H9 (cell line): ENCODE data around the gene ADAMTS5. TPM values are rescaled to one million over a fixed set of nuclear protein-coding genes. Genes with fewer than 3 reads are reported as not detected.

ENCODE experiments used
- DNase-seq: peaks from one replicate; pipeline ENCODE4 v3.0.0-alpha.2; 2017
- H2AFZ ChIP-seq: one replicate; pipeline ENCODE4 v1.6.1; 2013; ENCODE audit warnings: mild to moderate bottlenecking, low read length, control low read depth, moderate library complexity
- H2AK5ac ChIP-seq: 2 replicates; pipeline ENCODE4 v1.6.1; 2013; ENCODE audit warnings: low read length, control low read depth, mixed read lengths; ENCODE audit not compliant: insufficient read length
- H2BK120ac ChIP-seq: one replicate; pipeline ENCODE4 v1.6.1; 2013; ENCODE audit warnings: low read depth, mild to moderate bottlenecking, low read length, control low read depth, inconsistent platforms; ENCODE audit not compliant: poor library complexity, severe bottlenecking
- H2BK12ac ChIP-seq: 2 replicates; pipeline ENCODE4 v1.6.1; 2013; ENCODE audit warnings: low read length, control low read depth, mixed read lengths, low read depth; ENCODE audit not compliant: insufficient read length
- H2BK15ac ChIP-seq: 2 replicates; pipeline ENCODE4 v1.6.1; 2013; ENCODE audit warnings: low read depth, low read length, control low read depth
- H2BK20ac ChIP-seq: one replicate; pipeline ENCODE4 v1.6.1; 2013; ENCODE audit warnings: low read depth, mild to moderate bottlenecking, low read length, control low read depth, inconsistent platforms; ENCODE audit not compliant: poor library complexity, severe bottlenecking
- H2BK5ac ChIP-seq: 2 replicates; pipeline ENCODE4 v1.6.1; 2013; ENCODE audit warnings: low read length, control low read depth, mixed read lengths; ENCODE audit not compliant: insufficient read length
- H3K14ac ChIP-seq: 2 replicates; pipeline ENCODE4 v1.6.1; 2013; ENCODE audit warnings: low read length, control low read depth; ENCODE audit not compliant: insufficient read depth
- H3K18ac ChIP-seq: 2 replicates; pipeline ENCODE4 v1.6.1; 2013; ENCODE audit warnings: low read depth, mild to moderate bottlenecking, mixed read lengths, low read length, control low read depth; ENCODE audit not compliant: insufficient read length
- H3K23ac ChIP-seq: 2 replicates; pipeline ENCODE4 v1.6.1; 2013; ENCODE audit warnings: low read length, control low read depth, mixed read lengths, low read depth; ENCODE audit not compliant: insufficient read length
- H3K23me2 ChIP-seq: 2 replicates; pipeline ENCODE4 v1.6.1; 2013; ENCODE audit warnings: low read depth, mild to moderate bottlenecking, mixed read lengths, low read length, control low read depth; ENCODE audit not compliant: insufficient read length, poor library complexity, severe bottlenecking
- H3K27ac ChIP-seq: 2 replicates; pipeline ENCODE4 v1.5.1; 2013; ENCODE audit warnings: low read length, control low read depth, mixed read lengths, low read depth; ENCODE audit not compliant: insufficient read length
- H3K27me3 ChIP-seq: 2 replicates; pipeline ENCODE4 v1.6.1; 2013; ENCODE audit warnings: low read length, control low read depth, inconsistent platforms; ENCODE audit not compliant: insufficient read depth
- H3K4ac ChIP-seq: 2 replicates; pipeline ENCODE4 v1.6.1; 2013; ENCODE audit warnings: low read depth, mild to moderate bottlenecking, control low read depth, inconsistent platforms, low read length, moderate library complexity
- H3K4me1 ChIP-seq: 2 replicates; pipeline ENCODE4 v1.6.1; 2013; ENCODE audit warnings: low read length, control low read depth, inconsistent platforms; ENCODE audit not compliant: insufficient read depth
- H3K4me2 ChIP-seq: 2 replicates; pipeline ENCODE4 v1.6.1; 2013; ENCODE audit warnings: low read length, control low read depth, mixed read lengths; ENCODE audit not compliant: insufficient read length, insufficient read depth
- H3K56ac ChIP-seq: 2 replicates; pipeline ENCODE4 v1.6.1; 2013; ENCODE audit warnings: low read depth, mild to moderate bottlenecking, mixed read lengths, low read length, control low read depth; ENCODE audit not compliant: insufficient read length
- H3K79me1 ChIP-seq: 2 replicates; pipeline ENCODE4 v1.6.1; 2013; ENCODE audit warnings: low read depth, mild to moderate bottlenecking, moderate library complexity, low read length, control low read depth, inconsistent platforms; ENCODE audit not compliant: insufficient read depth, poor library complexity, severe bottlenecking
- H3K79me2 ChIP-seq: 2 replicates; pipeline ENCODE4 v1.6.1; 2013; ENCODE audit warnings: low read length, control low read depth, inconsistent platforms; ENCODE audit not compliant: insufficient read depth
- H3K9ac ChIP-seq: 2 replicates; pipeline ENCODE4 v1.6.1; 2013; ENCODE audit warnings: low read length, control low read depth, mixed read lengths; ENCODE audit not compliant: insufficient read length; ENCODE audit errors: extremely low read depth
- H3K9me3 ChIP-seq: one replicate; pipeline ENCODE4 v1.6.1; 2013; ENCODE audit warnings: low read depth, low read length, inconsistent platforms; ENCODE audit not compliant: control insufficient read depth
- H3T11ph ChIP-seq: one replicate; pipeline ENCODE4 v1.6.1; 2013; ENCODE audit warnings: mild to moderate bottlenecking, low read length, control low read depth, inconsistent platforms
- H4K20me1 ChIP-seq: one replicate; pipeline ENCODE4 v1.6.1; 2013; ENCODE audit not compliant: control insufficient read depth, insufficient read length, insufficient read depth
- H4K5ac ChIP-seq: 2 replicates; pipeline ENCODE4 v1.6.1; 2013; ENCODE audit warnings: low read depth, mild to moderate bottlenecking, mixed read lengths, low read length, control low read depth; ENCODE audit not compliant: insufficient read length
- H4K8ac ChIP-seq: replicated peaks from 2 replicates; pipeline ENCODE4 v1.6.1; 2013; ENCODE audit warnings: low read length, control low read depth, mixed read lengths, low read depth; ENCODE audit not compliant: insufficient read length
- H4K91ac ChIP-seq: 2 replicates; pipeline ENCODE4 v1.6.1; 2013; ENCODE audit warnings: low read depth, mild to moderate bottlenecking, moderate library complexity, mixed read lengths, low read length, control low read depth; ENCODE audit not compliant: insufficient read length
- H3K27ac Mint-ChIP-seq, 3 experiments: 2 replicates in 2 of 3; 3 replicates in 1 of 3; pipeline ENCODE4 v1.8.0; 2020 to 2021; ENCODE audit warnings: mixed read lengths in 3 of 3, mild to moderate bottlenecking in 1 of 3, moderate library complexity in 1 of 3
- H3K27me3 Mint-ChIP-seq: 2 replicates; pipeline ENCODE4 v1.8.0; 2021; ENCODE audit warnings: low read depth, mild to moderate bottlenecking, moderate library complexity, mixed read lengths
- H3K36me3 Mint-ChIP-seq, 3 experiments: 2 replicates in 2 of 3; 3 replicates in 1 of 3; pipeline ENCODE4 v1.8.0; 2020 to 2021; ENCODE audit warnings: low read depth in 3 of 3, mixed read lengths in 3 of 3; ENCODE audit not compliant: insufficient read depth in 1 of 3
- H3K4me1 Mint-ChIP-seq, 2 experiments: 2 replicates each; pipeline ENCODE4 v1.8.0; 2020; ENCODE audit warnings: mixed read lengths in 2 of 2
- H3K4me3 Mint-ChIP-seq, 2 experiments: 2 replicates in 1 of 2; 3 replicates in 1 of 2; pipeline ENCODE4 v1.8.0; 2020 to 2021; ENCODE audit warnings: mild to moderate bottlenecking in 2 of 2, mixed read lengths in 2 of 2, moderate library complexity in 1 of 2
- H3K9me3 Mint-ChIP-seq, 2 experiments: 2 replicates in 1 of 2; 3 replicates in 1 of 2; pipeline ENCODE4 v1.8.0; 2020; ENCODE audit warnings: mild to moderate bottlenecking in 2 of 2, mixed read lengths in 2 of 2, moderate library complexity in 1 of 2
- CTCF ChIP-seq: fragments of 200-600 bp; sonication (generic); conservative IDR thresholded peaks from 3 replicates; pipeline ENCODE4 v1.8.0; 2021; ENCODE audit warnings: antibody characterized with exemption, mild to moderate bottlenecking
- WGBS: extraction: QIAGEN DNeasy Blood & Tissue Kit; methylation state at CpG from one replicate; pipeline ENCODE4 v1.1.7; 2013; ENCODE audit warnings: missing lambda C conversion rate, low lambda C conversion rate, mixed read lengths; ENCODE audit not compliant: insufficient read length; ENCODE audit errors: extremely low coverage; 5-methylcytosine and 5-hydroxymethylcytosine counted together
- total RNA-seq: library from RNA; stranded (reverse); gene quantifications from 2 replicates; pipeline ENCODE4 v1.2.1, GENCODE V29; 2021

Gene ADAMTS5
- total RNA-seq, 1 experiment from 2014 or later = 0.90 TPM

DNA sequence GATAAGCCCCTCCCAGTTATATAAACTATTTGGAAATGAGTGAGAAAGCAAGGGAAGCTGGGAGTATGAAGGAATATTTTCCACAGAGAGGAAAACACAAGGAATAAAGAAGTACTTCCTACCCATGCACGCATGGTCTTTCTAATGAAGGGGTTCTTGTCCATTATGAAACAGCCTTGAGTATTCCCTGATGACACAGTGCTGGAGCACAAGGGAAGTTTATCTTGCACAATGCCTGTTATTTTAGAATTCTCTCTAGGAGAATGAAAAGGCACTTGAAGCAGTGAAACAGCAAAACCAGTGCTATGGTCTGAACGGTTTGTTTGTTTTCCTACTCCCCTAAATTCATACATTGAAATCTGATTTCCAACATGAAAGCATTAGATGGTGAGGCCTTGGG lies 83.1 kb downstream of the ADAMTS5 start:
- Histone ChIP-seq H3K4me2 (no peak overlapping the region), H3K18ac (no peak overlapping the region), H3K56ac (no peak overlapping the region), H2AFZ (no peak overlapping the region), H3K79me2 (no peaks in the 10 kb centered on the region), H3K4ac (no peak overlapping the region), H3K27ac (no peak overlapping the region), H2BK120ac (no peak overlapping the region), H3K14ac (no peak overlapping the region), H3K4me1 (no peaks in the 10 kb centered on the region), H3T11ph (no peak overlapping the region), H2AK5ac (no peak overlapping the region), H2BK12ac (no peak overlapping the region), H4K91ac (no peak overlapping the region), H3K9me3 (no peaks in the 10 kb centered on the region), H3K79me1 (no peaks in the 10 kb centered on the region), H2BK20ac (no peak overlapping the region), H2BK5ac (no peak overlapping the region), H3K9ac (no peak overlapping the region), H3K23me2 (no peaks in the 10 kb centered on the region), H3K23ac (no peak overlapping the region), H4K20me1 (no peaks in the 10 kb centered on the region), H4K5ac (no peak overlapping the region), H4K8ac (no peak overlapping the region), H2BK15ac (no peak overlapping the region), H3K27me3 (no peaks in the 10 kb centered on the region)
- no peak overlapping the region for H3K4me3 Mint-ChIP-seq
- H3K9me3 Mint-ChIP-seq = no peaks in the 10 kb centered on the region
- no peaks in the 10 kb centered on the region; the same call in 1 of the 2 replicates for H3K27me3 Mint-ChIP-seq
- TF ChIP-seq CTCF = no peak
- H3K4me1 Mint-ChIP-seq = peaks cover 0 to 5% of the 10 kb centered on the region in 2 experiments; a peak in 2 of 4 replicates
- no CpG with 5 or more reads among the region's 2 CpGs for WGBS
- no peak overlapping the region for H3K27ac Mint-ChIP-seq
- DNase-seq = no peak
- no peaks in the 10 kb centered on the region for H3K36me3 Mint-ChIP-seq
